GM23338 (cell line): Measurements from ENCODE around the gene RYR2. TPM values are rescaled to one million over a fixed set of nuclear protein-coding genes. Genes with fewer than 3 reads are reported as not detected.
A peak's percentile ranks its signal among the peaks of the same experiment; 100 is the strongest.

Experiments used
- ATAC-seq: fragments of 200-7000 bp; cut with Tn5 transposase; 3 replicates; pipeline ENCODE4 v1.9.1; 2020
- DNase-seq: peaks from one replicate; pipeline ENCODE4 v3.0.0-alpha.2; 2015; ENCODE audit warnings: low spot score
- H2AFZ ChIP-seq: fragments of 200-600 bp; sonication (generic); 2 replicates; pipeline ENCODE4 v1.8.0; 2016; ENCODE audit warnings: antibody characterized with exemption, mild to moderate bottlenecking, moderate library complexity
- H3F3A ChIP-seq: fragments of 200-600 bp; sonication (generic); replicated peaks from 2 replicates; pipeline ENCODE4 v1.8.0; 2017; ENCODE audit warnings: antibody characterized with exemption, mixed run types, low read depth
- H3K27ac ChIP-seq: fragments of 200-600 bp; sonication (generic); 2 replicates; pipeline ENCODE4 v1.6.1; 2016; ENCODE audit warnings: low read depth
- H3K27me3 ChIP-seq: fragments of 200-600 bp; sonication (generic); 2 replicates; pipeline ENCODE4 v1.8.0; 2016; ENCODE audit warnings: mild to moderate bottlenecking, mixed run types, moderate library complexity; ENCODE audit not compliant: insufficient read depth
- H3K36me3 ChIP-seq: fragments of 200-600 bp; sonication (generic); 2 replicates; pipeline ENCODE4 v1.8.0; 2016; ENCODE audit warnings: mild to moderate bottlenecking; ENCODE audit not compliant: insufficient read depth
- H3K4me1 ChIP-seq: fragments of 200-600 bp; sonication (generic); 2 replicates; pipeline ENCODE4 v1.8.0; 2016; ENCODE audit warnings: mild to moderate bottlenecking, moderate library complexity; ENCODE audit not compliant: insufficient read depth
- H3K4me2 ChIP-seq: fragments of 200-600 bp; sonication (generic); 2 replicates; pipeline ENCODE4 v1.7.1; 2017; ENCODE audit warnings: mixed run types
- H3K4me3 ChIP-seq: fragments of 200-600 bp; sonication (generic); 2 replicates; pipeline ENCODE4 v1.6.1; 2016; ENCODE audit warnings: mixed run types
- H3K79me2 ChIP-seq: fragments of 200-600 bp; sonication (generic); replicated peaks from 2 replicates; pipeline ENCODE4 v1.8.0; 2017; ENCODE audit warnings: mild to moderate bottlenecking; ENCODE audit not compliant: insufficient read depth
- H3K9me2 ChIP-seq: fragments of 200-600 bp; sonication (generic); 2 replicates; pipeline ENCODE4 v1.8.0; 2017; ENCODE audit not compliant: insufficient read depth
- H4K20me1 ChIP-seq: fragments of 200-600 bp; sonication (generic); replicated peaks from 2 replicates; pipeline ENCODE4 v1.8.0; 2017; ENCODE audit warnings: mild to moderate bottlenecking; ENCODE audit not compliant: insufficient read depth
- H3K27ac Mint-ChIP-seq: 2 replicates; pipeline ENCODE4 v1.8.0; 2020; ENCODE audit warnings: inconsistent platforms, mild to moderate bottlenecking, moderate library complexity, mixed read lengths
- H3K27me3 Mint-ChIP-seq: 3 replicates; pipeline ENCODE4 v1.8.0; 2022; ENCODE audit warnings: low read depth, mild to moderate bottlenecking, moderate library complexity, mixed read lengths, inconsistent platforms; ENCODE audit not compliant: insufficient read depth, poor library complexity
- H3K36me3 Mint-ChIP-seq: 3 replicates; pipeline ENCODE4 v1.8.0; 2021; ENCODE audit warnings: low read depth, mild to moderate bottlenecking, inconsistent platforms, moderate library complexity, mixed read lengths
- H3K4me1 Mint-ChIP-seq: 3 replicates; pipeline ENCODE4 v1.8.0; 2020; ENCODE audit warnings: mild to moderate bottlenecking, inconsistent platforms, mixed read lengths
- H3K4me3 Mint-ChIP-seq: 3 replicates; pipeline ENCODE4 v1.8.0; 2021; ENCODE audit warnings: moderate library complexity, mild to moderate bottlenecking, inconsistent platforms, mixed read lengths
- H3K9me3 Mint-ChIP-seq: 3 replicates; pipeline ENCODE4 v1.8.0; 2020; ENCODE audit warnings: moderate library complexity, mild to moderate bottlenecking, inconsistent platforms, mixed read lengths
- CREB1 ChIP-seq: fragments of 250-450 bp; sonication (Bioruptor Pico); IDR thresholded peaks from 2 replicates; pipeline ENCODE4 v1.5.0; 2020; ENCODE audit warnings: low read depth, mild to moderate bottlenecking, moderate library complexity
- EZH2 ChIP-seq: fragments of 200-600 bp; sonication (generic); IDR thresholded peaks from one replicate; pipeline ENCODE4 v1.8.0; 2017; ENCODE audit warnings: antibody characterized with exemption, mild to moderate bottlenecking, low read depth; ENCODE audit not compliant: unreplicated experiment
- EZH2phosphoT487 ChIP-seq: fragments of 200-600 bp; sonication (generic); IDR thresholded peaks from one replicate; pipeline ENCODE4 v1.8.1; 2018; ENCODE audit warnings: antibody characterized with exemption; ENCODE audit not compliant: unreplicated experiment
- JUNB ChIP-seq: IDR thresholded peaks from one replicate; pipeline ENCODE4 v1.6.1; 2016; ENCODE audit warnings: antibody characterized with exemption; ENCODE audit not compliant: unreplicated experiment
- NANOG ChIP-seq: IDR thresholded peaks from 2 replicates; pipeline ENCODE4 v1.6.1; 2016; ENCODE audit warnings: antibody characterized with exemption, borderline replicate concordance
- POLR2AphosphoS5 ChIP-seq: IDR thresholded peaks from 2 replicates; pipeline ENCODE4 v1.6.1; 2016; ENCODE audit warnings: antibody characterized with exemption, low read depth
- REST ChIP-seq: IDR thresholded peaks from one replicate; pipeline ENCODE4 v1.6.1; 2018; ENCODE audit warnings: antibody characterized with exemption; ENCODE audit not compliant: unreplicated experiment
- STAT1 ChIP-seq: IDR thresholded peaks from one replicate; pipeline ENCODE4 v1.6.1; 2016; ENCODE audit warnings: antibody characterized with exemption; ENCODE audit not compliant: unreplicated experiment
- ZNF114 ChIP-seq: fragments of 250-450 bp; sonication (Bioruptor Pico); IDR thresholded peaks from 2 replicates; pipeline ENCODE4 v1.5.0; 2020; ENCODE audit warnings: mild to moderate bottlenecking, moderate library complexity
- ZNF462 ChIP-seq: fragments of 250-450 bp; sonication (Bioruptor Pico); IDR thresholded peaks from 2 replicates; pipeline ENCODE4 v1.5.0; 2020; ENCODE audit warnings: mild to moderate bottlenecking, moderate library complexity
- polyA plus RNA-seq: library from polyadenylated mRNA; unstranded; fragments of >200 nt; fragmentation: Nextera tagmentation; extraction: Ambion mirVana; gene quantifications from 2 replicates; pipeline ENCODE4 v1.2.1, GENCODE V29; 2016
- total RNA-seq: library from RNA; depleted of rRNA; stranded (reverse); fragments of >200 nt; shearing (Covaris generic); gene quantifications from 2 replicates; pipeline ENCODE4 v1.2.3, GENCODE V29; 2014
- TF ChIP-seq, protein P1 (sequence below), 2 experiments: fragments of 200-600 bp in 1 of 2; sonication (generic) in 1 of 2; conservative IDR thresholded peaks; 2 replicates each; pipeline versions ENCODE4 v1.5.1 to v1.6.1; 2016 to 2017; ENCODE audit warnings: antibody characterized with exemption in 2 of 2, low read depth in 2 of 2, mild to moderate bottlenecking in 2 of 2, moderate library complexity in 1 of 2
- TF ChIP-seq, protein P2 (sequence below): IDR thresholded peaks from 2 replicates; pipeline ENCODE4 v1.6.1; 2016; ENCODE audit warnings: antibody characterized with exemption

RYR2 gene
- total and polyA plus RNA-seq, 2 experiments from 2014 or later, result 8.9 to 10.0 TPM

DNA sequence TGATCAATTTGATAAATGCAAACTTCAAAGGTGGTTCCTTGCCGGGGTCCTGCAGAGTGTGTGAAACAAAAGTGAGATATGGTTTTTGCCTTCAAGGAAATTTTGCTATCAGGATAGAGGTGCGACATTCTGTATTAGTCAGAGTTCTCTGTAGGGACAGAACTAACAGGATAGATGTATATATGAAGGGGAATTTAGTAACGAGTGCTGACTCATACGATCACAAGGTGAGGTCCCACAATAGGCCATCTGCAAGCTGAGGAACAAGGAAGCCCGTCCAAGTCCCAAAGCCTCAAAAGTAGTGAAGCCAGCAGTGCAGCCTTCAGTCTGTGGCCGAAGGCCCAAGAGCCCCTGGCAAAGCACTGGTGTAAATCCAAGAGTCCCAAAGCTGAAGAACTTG is 157.0 kb downstream of the RYR2 start:
- no peak overlapping the region for H3K4me3 Mint-ChIP-seq
- H3K27ac ChIP-seq, result no peak overlapping the region
- no peak overlapping the region for H3K4me3 ChIP-seq
- H3K27me3 Mint-ChIP-seq, result no peaks in the 10 kb centered on the region
- H3K9me3 Mint-ChIP-seq, result no peaks in the 10 kb centered on the region
- no peaks in the 10 kb centered on the region for H4K20me1 ChIP-seq
- H3K9me2 ChIP-seq, result no peaks in the 10 kb centered on the region
- no peaks in the 10 kb centered on the region for H3K27me3 ChIP-seq
- DNase-seq (no peak), ATAC-seq (no peak)
- TF ChIP-seq ZNF462 (CRISPR knock-in tag) (no peak), EZH2phosphoT487 (no peak), POLR2AphosphoS5 (no peak), JUNB (no peak), NANOG (no peak), EZH2 (no peak), ZNF114 (CRISPR knock-in tag) (no peak), CREB1 (CRISPR knock-in tag) (no peak), STAT1 (no peak), REST (no peak)
- TF ChIP-seq, protein P1, sequence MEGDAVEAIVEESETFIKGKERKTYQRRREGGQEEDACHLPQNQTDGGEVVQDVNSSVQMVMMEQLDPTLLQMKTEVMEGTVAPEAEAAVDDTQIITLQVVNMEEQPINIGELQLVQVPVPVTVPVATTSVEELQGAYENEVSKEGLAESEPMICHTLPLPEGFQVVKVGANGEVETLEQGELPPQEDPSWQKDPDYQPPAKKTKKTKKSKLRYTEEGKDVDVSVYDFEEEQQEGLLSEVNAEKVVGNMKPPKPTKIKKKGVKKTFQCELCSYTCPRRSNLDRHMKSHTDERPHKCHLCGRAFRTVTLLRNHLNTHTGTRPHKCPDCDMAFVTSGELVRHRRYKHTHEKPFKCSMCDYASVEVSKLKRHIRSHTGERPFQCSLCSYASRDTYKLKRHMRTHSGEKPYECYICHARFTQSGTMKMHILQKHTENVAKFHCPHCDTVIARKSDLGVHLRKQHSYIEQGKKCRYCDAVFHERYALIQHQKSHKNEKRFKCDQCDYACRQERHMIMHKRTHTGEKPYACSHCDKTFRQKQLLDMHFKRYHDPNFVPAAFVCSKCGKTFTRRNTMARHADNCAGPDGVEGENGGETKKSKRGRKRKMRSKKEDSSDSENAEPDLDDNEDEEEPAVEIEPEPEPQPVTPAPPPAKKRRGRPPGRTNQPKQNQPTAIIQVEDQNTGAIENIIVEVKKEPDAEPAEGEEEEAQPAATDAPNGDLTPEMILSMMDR (conservative IDR thresholded peaks at IDR 0.05; ENCODE audit: low read depth in 2 of 2), result no peak
- TF ChIP-seq, protein P2, sequence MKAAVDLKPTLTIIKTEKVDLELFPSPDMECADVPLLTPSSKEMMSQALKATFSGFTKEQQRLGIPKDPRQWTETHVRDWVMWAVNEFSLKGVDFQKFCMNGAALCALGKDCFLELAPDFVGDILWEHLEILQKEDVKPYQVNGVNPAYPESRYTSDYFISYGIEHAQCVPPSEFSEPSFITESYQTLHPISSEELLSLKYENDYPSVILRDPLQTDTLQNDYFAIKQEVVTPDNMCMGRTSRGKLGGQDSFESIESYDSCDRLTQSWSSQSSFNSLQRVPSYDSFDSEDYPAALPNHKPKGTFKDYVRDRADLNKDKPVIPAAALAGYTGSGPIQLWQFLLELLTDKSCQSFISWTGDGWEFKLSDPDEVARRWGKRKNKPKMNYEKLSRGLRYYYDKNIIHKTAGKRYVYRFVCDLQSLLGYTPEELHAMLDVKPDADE, result no peak
- no peak overlapping the region for H2AFZ ChIP-seq
- peaks cover 24% of the 10 kb centered on the region for H3K79me2 ChIP-seq
- H3K27ac Mint-ChIP-seq, result peak overlapping the region; percentile 57; the same call in 1 of the 2 replicates
- H3K4me2 ChIP-seq, result no peak overlapping the region
- H3K4me1 ChIP-seq, result peaks cover 5% of the 10 kb centered on the region; the same call in 1 of the 2 replicates
- no peaks in the 10 kb centered on the region for H3K36me3 ChIP-seq
- H3F3A ChIP-seq, result no peaks in the 10 kb centered on the region
- no peaks in the 10 kb centered on the region for H3K36me3 Mint-ChIP-seq
- peaks cover 14% of the 10 kb centered on the region for H3K4me1 Mint-ChIP-seq
